Measurements from ENCODE around the gene IL25. TPM values are rescaled to one million over a fixed set of nuclear protein-coding genes. Genes with fewer than 3 reads are reported as not detected.

Gene IL25
- total and polyA plus RNA-seq, 10 of the 15 experiments (the other 5 are each of a cell fraction or from before 2014, with no cell fraction given) = not detected

- TF ChIP-seq ZBTB11 (CRISPR knock-in tag; IDR thresholded peaks at IDR 0.05) (no peak), SRF (IDR thresholded peaks at IDR 0.05; ENCODE audit: low read depth in 2 of 2, low read length in 2 of 2) (no peak), JUNB (IDR thresholded peaks at IDR 0.05) (no peak), ASH2L (IDR thresholded peaks at IDR 0.05; ENCODE audit: borderline replicate concordance, low read depth) (no peak), CUX1 (IDR thresholded peaks at IDR 0.05; ENCODE audit: insufficient replicate concordance, low read depth, low read length) (no peak)
These were observed 27.0 kb downstream of the IL25 start (continued) for GRCh38 chr14:23399591-23399990.

All from GM12878 (cell line).